ENCODE measurements around the gene BAZ1A. TPM values are rescaled to one million over a fixed set of nuclear protein-coding genes. Genes with fewer than 3 reads are reported as not detected.

BAZ1A gene
- total RNA-seq, 4 donors from 2014 or later: 11.6 to 18.5 (median 14.7) TPM

GRCh38 chr14:34778744-34779143 lies 96.4 kb downstream of the BAZ1A start:
- Histone ChIP-seq H3K27ac (no peak overlapping the region), H3K4me1 (no peaks in the 10 kb centered on the region), H3K27me3 (no peaks in the 10 kb centered on the region), H3K9me3 (no peaks in the 10 kb centered on the region), H3K36me3 (peaks cover 0 to 79% of the 10 kb centered on the region in 2 donors), H3K4me3 (no peak overlapping the region)
- in situ Hi-C loops (cut with MboI; ENCODE audit: low sequenced_read_pairs in 4 of 4): no loop called here
- DNase-seq (no peak), ATAC-seq (no peak)
- TF ChIP-seq CTCF (IDR thresholded peaks at IDR 0.05 in 4 of 5, conservative IDR thresholded peaks at IDR 0.05 in 1 of 5) (no peak), POLR2A (IDR thresholded peaks at IDR 0.05) (no peak)
- intact Hi-C loops (cut with DNase I; ENCODE audit: low total_unique reads): no loop called here

- Histone ChIP-seq H3K4me3 (no peak overlapping the region), H3K36me3 (peaks cover 0 to 75% of the 10 kb centered on the region in 2 donors), H3K4me1 (no peaks in the 10 kb centered on the region), H3K27me3 (no peaks in the 10 kb centered on the region), H3K9me3 (no peaks in the 10 kb centered on the region), H3K27ac (no peak overlapping the region)
- no peak for TF ChIP-seq POLR2A (IDR thresholded peaks at IDR 0.05)
- TF ChIP-seq CTCF (IDR thresholded peaks at IDR 0.05 in 4 of 5, conservative IDR thresholded peaks at IDR 0.05 in 1 of 5): no peak
- ATAC-seq: no peak
- intact Hi-C loops (cut with DNase I; ENCODE audit: low total_unique reads) (no loop called here), in situ Hi-C loops (cut with MboI; ENCODE audit: low sequenced_read_pairs in 4 of 4) (no loop called here)
- no peak for DNase-seq
Observed at GRCh38 chr14:34776611-34777010, 98.5 kb downstream of the BAZ1A start.

GRCh38 chr14:34775922-34776321 lies 99.2 kb downstream of the BAZ1A start:
- TF ChIP-seq POLR2A (IDR thresholded peaks at IDR 0.05) (no peak), CTCF (IDR thresholded peaks at IDR 0.05 in 4 of 5, conservative IDR thresholded peaks at IDR 0.05 in 1 of 5) (no peak)
- ATAC-seq (no peak), DNase-seq (no peak)
- Histone ChIP-seq H3K27ac (no peak overlapping the region), H3K36me3 (peaks cover 0 to 79% of the 10 kb centered on the region in 2 donors), H3K27me3 (no peaks in the 10 kb centered on the region), H3K9me3 (no peaks in the 10 kb centered on the region), H3K4me3 (no peak overlapping the region), H3K4me1 (no peaks in the 10 kb centered on the region)
- intact Hi-C loops (cut with DNase I; ENCODE audit: low total_unique reads): no loop called here
- in situ Hi-C loops (cut with MboI; ENCODE audit: low sequenced_read_pairs in 4 of 4): no loop called here

- Histone ChIP-seq H3K36me3 (peaks cover 0 to 79% of the 10 kb centered on the region in 2 donors), H3K9me3 (no peaks in the 10 kb centered on the region), H3K4me3 (no peak overlapping the region), H3K27ac (no peak overlapping the region), H3K4me1 (no peaks in the 10 kb centered on the region), H3K27me3 (no peaks in the 10 kb centered on the region)
- intact Hi-C loops (cut with DNase I; ENCODE audit: low total_unique reads): no loop called here
- in situ Hi-C loops (cut with MboI; ENCODE audit: low sequenced_read_pairs in 4 of 4): no loop called here
- ATAC-seq: no peak
- no peak for TF ChIP-seq CTCF (IDR thresholded peaks at IDR 0.05 in 4 of 5, conservative IDR thresholded peaks at IDR 0.05 in 1 of 5)
- no peak for TF ChIP-seq POLR2A (IDR thresholded peaks at IDR 0.05)
- DNase-seq: no peak
Observed at GRCh38 chr14:34775342-34775741, 99.8 kb downstream of the BAZ1A start.

GRCh38 chr14:34770901-34771300 lies 104.3 kb downstream of the BAZ1A start:
- H3K9me3 ChIP-seq: no peaks in the 10 kb centered on the region
- no peaks in the 10 kb centered on the region for H3K27me3 ChIP-seq
- intact Hi-C loops (cut with DNase I; ENCODE audit: low total_unique reads) (no loop called here), in situ Hi-C loops (cut with MboI; ENCODE audit: low sequenced_read_pairs in 4 of 4) (no loop called here)
- DNase-seq (no peak), ATAC-seq (no peak)
- no peaks in the 10 kb centered on the region for H3K4me1 ChIP-seq
- H3K27ac ChIP-seq: no peak overlapping the region
- no peak for TF ChIP-seq CTCF (IDR thresholded peaks at IDR 0.05 in 4 of 5, conservative IDR thresholded peaks at IDR 0.05 in 1 of 5)
- TF ChIP-seq POLR2A (IDR thresholded peaks at IDR 0.05): no peak
- peaks cover 0 to 55% of the 10 kb centered on the region in 2 donors for H3K36me3 ChIP-seq
- H3K4me3 ChIP-seq: no peak overlapping the region
